Uterus (tissue), 4 donors: ENCODE data around the gene CINP. TPM values are rescaled to one million over a fixed set of nuclear protein-coding genes. Genes with fewer than 3 reads are reported as not detected.

ENCODE experiments used
- DNase-seq, 2 donors: peaks; one replicate each; pipeline ENCODE4 v3.0.0-alpha.2; 2019 to 2020
- H3K27ac ChIP-seq, 2 donors: fragments of 200-600 bp; sonication (generic); 1 replicate in 1 of 2; 2 replicates in 1 of 2; pipeline ENCODE4 v1.5.1; 2016 to 2018
- H3K27me3 ChIP-seq, 2 donors: fragments of 200-600 bp; sonication (generic); one replicate each; pipeline ENCODE4 v1.5.1; 2018 to 2019; ENCODE audit warnings: control low read depth in 1 of 2
- H3K36me3 ChIP-seq, 2 donors: fragments of 200-600 bp; sonication (generic); one replicate each; pipeline ENCODE4 v1.5.1; 2019; ENCODE audit warnings: control low read depth in 1 of 2
- H3K4me1 ChIP-seq, 2 donors: fragments of 200-600 bp; sonication (generic); one replicate each; pipeline ENCODE4 v1.5.1; 2018 to 2019; ENCODE audit warnings: control low read depth in 1 of 2
- H3K4me3 ChIP-seq, 2 donors: fragments of 200-600 bp; sonication (generic); 1 replicate in 1 of 2; 2 replicates in 1 of 2; pipeline ENCODE4 v1.5.1; 2018 to 2019; ENCODE audit warnings: mild to moderate bottlenecking in 1 of 2
- H3K9me3 ChIP-seq, 2 donors: fragments of 200-600 bp; sonication (generic); one replicate each; pipeline ENCODE4 v1.5.1; 2019; ENCODE audit warnings: control low read depth in 1 of 2
- CTCF ChIP-seq, 4 experiments: fragments of 200-600 bp in 2 of 4; fragments of 450-650 bp in 2 of 4; sonication (generic) in 2 of 4; IDR thresholded peaks; one replicate each; pipeline ENCODE4 v1.5.1; 2016 to 2019; ENCODE audit warnings: antibody characterized with exemption in 4 of 4, mild to moderate bottlenecking in 2 of 4, moderate library complexity in 1 of 4
- POLR2A ChIP-seq, 2 donors: fragments of 450-650 bp; IDR thresholded peaks; one replicate each; pipeline ENCODE4 v1.6.1; 2016; ENCODE audit warnings: antibody characterized with exemption in 2 of 2, mild to moderate bottlenecking in 1 of 2, moderate library complexity in 1 of 2
- intact Hi-C: fragments of 100-400 bp; cut with DNase I; formaldehyde crosslinking; loops from one replicate; pipeline ENCODE4 v1.15.1; 2023; ENCODE audit warnings: low total_unique reads
- total RNA-seq, 4 donors: library from RNA; depleted of rRNA in 3 of 4; stranded (reverse); fragments of >200 nt in 3 of 4; gene quantifications; one replicate each; pipeline versions ENCODE4 v1.1.0 to v1.2.4, GENCODE V29; 2014 to 2023
- donor health status: DM: yes; HTN: yes; CAD: no.

Gene CINP
- total RNA-seq = 10 to 100 TPM in 2 of 4 donors, 1 to 10 TPM in 2; 1.5 to 38.2 (median 16.3) TPM

- peak within 1 kb of the TSS; percentile 83 to 92 for H3K27ac ChIP-seq
- no peaks in the 10 kb centered on the region for H3K27me3 ChIP-seq
- DNase-seq = peak; percentile 98
- no peaks in the 10 kb centered on the region for H3K36me3 ChIP-seq
- TF ChIP-seq CTCF (IDR thresholded peaks at IDR 0.05) = no peak
- TF ChIP-seq POLR2A (IDR thresholded peaks at IDR 0.05) = peak; percentile 75 to 88
- H3K9me3 ChIP-seq = no peaks in the 10 kb centered on the region
- peak within 1 kb of the TSS; percentile 65 to 77 for H3K4me3 ChIP-seq
- peaks cover 3 to 8% of the 10 kb centered on the region in 2 donors for H3K4me1 ChIP-seq
- intact Hi-C loops = no loop called here
Observed at GRCh38 chr14:102362545-102363181, at the start of gene CINP, which contains the start of gene TECPR2. TSS of gene CINP (minus strand) at chr14:102362890. CDS start at chr14:102362851, 39 bp downstream. TSS of gene TECPR2 (plus strand) at chr14:102362941. CDS start at chr14:102376722, 13,781 bp downstream.

- Histone ChIP-seq H3K4me1 (no peaks in the 10 kb centered on the region), H3K27me3 (no peaks in the 10 kb centered on the region), H3K4me3 (no peak overlapping the region), H3K36me3 (no peaks in the 10 kb centered on the region), H3K9me3 (no peaks in the 10 kb centered on the region), H3K27ac (peak overlapping the region; percentile 21 to 72)
- intact Hi-C loops = no loop called here
- no peak for TF ChIP-seq POLR2A (IDR thresholded peaks at IDR 0.05)
- TF ChIP-seq CTCF (IDR thresholded peaks at IDR 0.05) = no peak
- no peak for DNase-seq
Observed at GRCh38 chr14:102408724-102409123, 46.0 kb upstream of the CINP start.

- TF ChIP-seq POLR2A (IDR thresholded peaks at IDR 0.05) (no peak), CTCF (IDR thresholded peaks at IDR 0.05) (no peak)
- no peak for DNase-seq
- Histone ChIP-seq H3K9me3 (peaks cover 0 to 7% of the 10 kb centered on the region in 2 donors), H3K36me3 (no peaks in the 10 kb centered on the region), H3K4me1 (no peaks in the 10 kb centered on the region), H3K27me3 (no peaks in the 10 kb centered on the region), H3K4me3 (no peak overlapping the region), H3K27ac (peak overlapping the region in 1 of 2 donors; percentile 72)
- intact Hi-C loops = no loop called here
Observed at GRCh38 chr14:102407258-102407657, 44.6 kb upstream of the CINP start.

- intact Hi-C loops = no loop called here
- Histone ChIP-seq H3K4me1 (no peaks in the 10 kb centered on the region), H3K4me3 (no peak overlapping the region), H3K27me3 (no peaks in the 10 kb centered on the region), H3K27ac (no peak overlapping the region), H3K9me3 (peaks cover 0 to 9% of the 10 kb centered on the region in 2 donors), H3K36me3 (no peaks in the 10 kb centered on the region)
- TF ChIP-seq CTCF (IDR thresholded peaks at IDR 0.05) (no peak), POLR2A (IDR thresholded peaks at IDR 0.05) (no peak)
- DNase-seq = no peak
Observed at GRCh38 chr14:102403028-102403427, 40.3 kb upstream of the CINP start.

- Histone ChIP-seq H3K9me3 (no peaks in the 10 kb centered on the region), H3K4me3 (no peak overlapping the region), H3K27me3 (no peaks in the 10 kb centered on the region), H3K36me3 (no peaks in the 10 kb centered on the region), H3K4me1 (no peaks in the 10 kb centered on the region), H3K27ac (no peak overlapping the region)
- TF ChIP-seq POLR2A (IDR thresholded peaks at IDR 0.05) (no peak), CTCF (IDR thresholded peaks at IDR 0.05) (no peak)
- no peak for DNase-seq
- intact Hi-C loops = no loop called here
Observed at GRCh38 chr14:102396521-102396920, 33.8 kb upstream of the CINP start.
